HTR-8/SVneo (cell line): ENCODE results near the gene SLC38A11.
"Not testable (repeated sequence)": the region's sequence is repeated elsewhere in the genome, so short reads cannot be mapped to it uniquely, and the experiment has no call there.

Source experiments
- DNase-seq: peaks from one replicate; pipeline ENCODE4 v3.0.0; 2011; ENCODE audit warnings: low spot score, mixed read lengths; ENCODE audit not compliant: insufficient read length
- FAIRE-seq: peaks from 2 replicates; lab custom pipeline; 2011; peaks lifted over from hg19 to GRCh38; lab: Jason Lieb, UNC

The SLC38A11 gene

GRCh38 chr2:164954954-164955701 lies at the start of gene SLC38A11:
SLC38A11 (minus strand) TSS chr2:164955525; CDS start chr2:164955247, 278 bp downstream.
- FAIRE-seq: no peak

GRCh38 chr2:165003443-165004130 lies 48.3 kb upstream of the SLC38A11 start:
- FAIRE-seq: no peak
- no peak for DNase-seq

More at GRCh38 chr2:164954954-164955701, at the start of gene SLC38A11:
- DNase-seq: no peak

- FAIRE-seq (no peak), DNase-seq (no peak)
Measured at GRCh38 chr2:165002638-165003037, 47.3 kb upstream of the SLC38A11 start.

DNA sequence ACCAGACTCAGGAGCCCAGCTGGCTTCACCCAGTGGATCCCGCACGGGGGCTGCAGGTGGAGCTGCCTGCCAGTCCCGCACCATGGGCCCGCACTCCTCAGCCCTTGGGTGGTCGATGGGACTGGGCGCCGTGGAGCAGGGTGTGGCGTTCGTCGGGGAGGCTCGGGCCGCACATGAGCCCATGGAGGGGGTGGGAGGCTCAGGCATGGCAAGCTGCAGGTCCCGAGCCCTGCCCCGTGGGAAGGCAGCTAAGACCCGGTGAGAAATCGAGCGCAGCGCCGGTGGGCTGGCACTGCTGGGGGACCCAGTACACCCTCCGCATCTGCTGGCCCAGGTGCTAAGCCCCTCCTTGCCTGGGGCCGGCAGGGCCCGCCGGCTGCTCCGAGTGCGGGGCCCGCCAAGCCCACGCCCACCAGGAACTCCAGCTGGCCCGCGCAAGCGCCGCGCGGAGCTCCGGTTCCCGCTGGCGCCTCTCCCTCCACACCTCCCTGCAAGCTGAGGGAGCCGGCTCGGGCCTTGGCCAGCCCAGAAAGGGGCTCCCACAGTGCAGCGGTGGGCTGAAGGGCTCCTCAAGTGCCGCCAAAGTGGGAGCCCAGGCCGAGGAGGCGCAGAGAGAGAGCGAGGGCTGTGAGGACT lies 39.5 kb upstream of the SLC38A11 start:
- not testable (repeated sequence) for FAIRE-seq, DNase-seq

DNA sequence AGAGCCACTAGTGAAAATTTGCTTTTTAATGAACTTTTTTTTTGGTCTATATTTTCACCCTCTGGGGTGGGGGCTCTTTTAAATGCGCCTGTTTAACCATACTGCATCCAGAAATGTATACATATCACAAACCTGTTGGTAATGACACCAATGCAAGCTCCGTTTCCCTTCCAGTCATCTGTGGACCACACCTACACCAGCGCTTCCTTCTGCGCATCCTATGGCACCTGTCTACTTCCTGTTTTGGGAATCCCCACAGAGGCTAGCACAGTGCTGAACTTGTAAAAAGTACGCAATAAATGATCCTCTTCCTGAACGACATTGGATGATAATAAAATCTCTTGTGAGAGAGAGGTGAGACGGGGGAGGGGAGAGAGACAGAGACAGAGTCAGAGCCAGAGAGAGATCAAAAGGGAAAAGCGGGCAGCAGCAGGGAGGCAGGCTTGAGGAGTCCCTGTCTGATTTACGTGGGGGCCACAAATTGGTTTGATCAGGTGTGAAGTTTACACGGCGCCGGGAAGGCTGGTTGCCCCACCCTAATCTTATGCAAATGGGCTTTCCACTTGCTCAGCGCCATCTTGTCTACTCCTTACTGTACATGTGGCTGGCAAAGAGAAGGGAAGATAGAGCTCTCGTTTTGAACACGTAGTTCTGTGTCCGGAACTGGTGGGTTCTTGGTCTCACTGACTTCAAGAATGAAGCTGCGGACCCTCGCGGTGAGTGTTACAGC lies 38.1 kb upstream of the SLC38A11 start:
- no peak for FAIRE-seq
- no peak for DNase-seq

GRCh38 chr2:164992818-164993217 lies 37.5 kb upstream of the SLC38A11 start:
- FAIRE-seq: no peak
- DNase-seq: peak; percentile 12

DNA sequence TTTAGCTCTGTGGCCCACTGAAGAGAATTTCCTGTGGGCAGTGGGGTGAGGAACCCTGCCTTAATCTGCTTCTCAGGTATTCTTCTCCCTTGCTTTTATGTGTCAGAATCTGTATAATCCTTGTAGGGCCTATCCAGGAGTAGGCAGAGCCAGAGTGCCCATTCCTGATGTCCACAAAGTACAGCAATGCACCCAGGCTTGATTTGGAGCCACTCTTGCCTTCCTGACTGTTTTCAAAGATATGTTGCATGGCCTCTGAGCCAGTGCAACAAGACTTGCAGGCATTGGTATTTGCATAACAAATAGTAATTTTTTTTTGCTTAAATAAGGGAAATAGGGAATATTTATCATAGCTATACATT lies 36.7 kb upstream of the SLC38A11 start:
- DNase-seq, FAIRE-seq: not testable (repeated sequence)

- FAIRE-seq: not testable (repeated sequence)
Measured at GRCh38 chr2:164991361-164992092, 36.2 kb upstream of the SLC38A11 start.

DNA sequence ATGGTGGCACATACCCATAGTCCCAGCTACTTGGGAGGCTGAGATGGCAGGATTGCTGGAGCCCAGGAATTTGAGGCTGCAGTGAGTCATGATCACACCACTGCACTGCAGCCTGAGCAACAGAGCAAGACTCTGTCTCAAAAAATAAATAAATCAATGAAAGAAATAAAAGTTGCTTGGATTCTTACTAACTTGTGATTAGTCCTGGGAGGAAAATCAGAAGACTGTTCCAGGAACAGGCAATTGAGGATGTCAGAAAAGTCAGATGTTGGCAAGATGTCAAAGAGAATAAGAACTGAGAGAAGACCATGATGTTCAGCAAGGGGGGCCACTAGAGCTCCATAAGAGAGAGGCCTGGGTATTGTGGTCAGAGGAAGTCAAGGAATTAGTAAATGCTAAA lies 35.6 kb upstream of the SLC38A11 start:
- not testable (repeated sequence) for FAIRE-seq

More at GRCh38 chr2:164991361-164992092, 36.2 kb upstream of the SLC38A11 start:
- not testable (repeated sequence) for DNase-seq

GRCh38 chr2:164988805-164989204 lies 33.5 kb upstream of the SLC38A11 start:
- FAIRE-seq: not testable (repeated sequence)

More for the DNA sequence above, 35.6 kb upstream of the SLC38A11 start:
- not testable (repeated sequence) for DNase-seq

GRCh38 chr2:164986027-164986426 lies 30.7 kb upstream of the SLC38A11 start:
- not testable (repeated sequence) for DNase-seq, FAIRE-seq

More at GRCh38 chr2:164988805-164989204, 33.5 kb upstream of the SLC38A11 start:
- DNase-seq: not testable (repeated sequence)

DNA sequence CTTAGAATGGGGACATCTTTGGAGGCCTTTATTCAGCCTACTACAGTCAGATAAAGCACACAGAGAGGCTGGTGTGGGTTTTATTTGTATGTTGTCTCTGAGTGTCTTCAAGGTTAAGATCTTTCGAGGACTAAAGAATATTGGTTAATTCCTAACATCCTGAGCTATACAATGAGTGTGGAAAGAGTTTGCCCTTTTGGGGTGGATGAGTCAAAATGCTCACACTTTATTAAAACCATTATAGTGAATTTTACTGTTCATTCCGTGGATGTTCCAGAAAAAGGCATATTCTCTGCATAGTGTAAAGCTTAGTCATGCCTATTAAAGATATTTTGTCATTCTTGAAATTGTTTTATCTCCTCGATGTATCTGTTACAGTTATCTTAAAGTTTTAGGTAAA lies 29.1 kb upstream of the SLC38A11 start:
- FAIRE-seq (no peak), DNase-seq (no peak)

- no peak for DNase-seq
- no peak for FAIRE-seq
Measured at GRCh38 chr2:164981217-164981990, 26.1 kb upstream of the SLC38A11 start.

- FAIRE-seq, DNase-seq: not testable (repeated sequence)
Measured at GRCh38 chr2:164980688-164981087, 25.4 kb upstream of the SLC38A11 start.

- FAIRE-seq (no peak), DNase-seq (no peak)
Measured at GRCh38 chr2:164979113-164979512, 23.8 kb upstream of the SLC38A11 start.

DNA sequence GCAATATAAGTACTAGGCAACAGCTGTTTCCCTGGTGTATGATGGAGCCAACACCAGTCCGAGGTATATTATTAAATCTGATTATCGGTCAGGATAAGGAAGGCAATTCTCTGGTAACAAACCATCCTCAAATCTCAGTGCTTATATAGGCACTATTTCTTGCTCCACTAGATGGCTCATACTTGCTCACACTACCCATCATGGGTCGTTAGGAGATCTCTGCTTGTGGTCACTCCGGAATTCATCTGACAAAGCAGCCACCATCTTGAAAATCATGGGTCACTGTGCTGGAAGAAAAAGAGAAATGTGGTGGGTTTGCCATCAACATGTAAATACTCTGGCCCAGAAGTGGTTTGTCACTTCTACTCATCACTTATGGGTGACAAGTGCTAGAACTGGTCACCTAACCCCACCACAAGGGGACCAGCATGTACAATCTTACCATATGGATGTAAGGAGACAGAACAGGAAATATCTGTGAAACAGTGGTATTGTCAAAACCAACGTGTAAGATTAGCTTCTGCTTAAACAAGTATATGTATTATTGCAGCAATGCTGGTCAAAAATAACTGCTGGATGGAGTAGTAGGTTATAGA lies 21.6 kb upstream of the SLC38A11 start:
- FAIRE-seq, DNase-seq: not testable (repeated sequence)

DNA sequence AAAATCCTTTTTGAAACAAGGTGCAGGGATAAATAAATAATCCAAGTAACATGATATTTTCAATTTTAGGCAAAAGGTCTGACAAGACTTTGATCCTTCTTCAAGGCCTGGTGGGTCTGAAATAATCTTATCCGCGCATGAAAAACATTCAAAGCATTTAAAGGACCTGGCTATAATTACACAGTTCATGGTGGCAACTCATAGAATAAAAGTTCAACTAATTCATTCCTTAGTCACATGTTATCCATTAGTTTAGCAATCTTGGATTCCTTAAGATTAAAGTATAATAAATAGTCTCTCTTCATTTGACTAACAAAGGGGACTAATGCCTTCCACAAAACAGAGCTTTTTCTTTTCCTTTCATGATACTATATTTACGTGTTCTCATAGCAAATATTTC lies 21.0 kb upstream of the SLC38A11 start:
- no peak for FAIRE-seq
- DNase-seq: no peak

GRCh38 chr2:164975891-164976290 lies 20.6 kb upstream of the SLC38A11 start:
- DNase-seq (no peak), FAIRE-seq (no peak)
